Inflammatory macrophage (primary cell): ENCODE measurements around the gene ERBB2.
"Not testable (repeated sequence)": the region's sequence is repeated elsewhere in the genome, so short reads cannot be mapped to it uniquely, and the experiment has no call there.

ENCODE experiments used
- DNase-seq, 2 donors: peaks; one replicate each; pipeline ENCODE4 v3.0.0-alpha.2; 2020 to 2022

ERBB2 gene

DNA sequence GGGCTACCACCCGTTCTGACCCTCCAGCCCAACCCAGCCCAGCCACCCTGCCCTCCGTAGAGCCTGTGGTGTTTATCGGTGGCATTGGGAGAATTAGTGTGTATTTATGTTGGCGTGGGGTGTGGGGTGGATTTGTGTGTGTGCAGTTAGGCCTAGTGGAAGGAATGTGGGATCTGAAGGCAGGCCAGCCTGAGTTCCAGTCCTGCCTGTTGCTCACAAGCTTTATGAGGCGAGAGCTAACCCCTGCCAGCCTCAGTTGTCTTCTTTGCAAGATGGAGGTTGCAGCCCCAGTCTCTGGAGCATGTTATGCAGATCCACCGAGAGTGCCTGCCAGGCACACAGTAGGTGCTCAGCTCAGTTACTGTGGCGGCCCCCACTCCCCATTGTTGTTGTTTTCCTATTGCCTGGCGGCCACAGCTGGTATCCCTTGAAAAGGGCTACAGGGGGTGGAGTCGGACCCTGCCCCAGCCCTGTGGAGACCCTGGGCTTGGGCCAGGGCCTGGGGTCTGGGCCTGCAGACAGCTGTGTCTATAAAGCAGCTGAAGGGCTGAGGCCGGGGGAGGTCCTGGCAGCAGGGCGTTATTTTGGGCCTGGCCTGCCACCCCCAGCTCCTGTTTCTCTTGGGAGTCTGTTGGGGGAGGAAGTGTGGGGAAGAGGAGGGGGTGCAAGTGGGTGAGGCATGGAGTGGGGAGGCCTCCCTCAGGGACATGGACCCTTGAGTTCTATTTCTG, 5.1 kb downstream of the ERBB2 start:
- no peak for DNase-seq

DNA sequence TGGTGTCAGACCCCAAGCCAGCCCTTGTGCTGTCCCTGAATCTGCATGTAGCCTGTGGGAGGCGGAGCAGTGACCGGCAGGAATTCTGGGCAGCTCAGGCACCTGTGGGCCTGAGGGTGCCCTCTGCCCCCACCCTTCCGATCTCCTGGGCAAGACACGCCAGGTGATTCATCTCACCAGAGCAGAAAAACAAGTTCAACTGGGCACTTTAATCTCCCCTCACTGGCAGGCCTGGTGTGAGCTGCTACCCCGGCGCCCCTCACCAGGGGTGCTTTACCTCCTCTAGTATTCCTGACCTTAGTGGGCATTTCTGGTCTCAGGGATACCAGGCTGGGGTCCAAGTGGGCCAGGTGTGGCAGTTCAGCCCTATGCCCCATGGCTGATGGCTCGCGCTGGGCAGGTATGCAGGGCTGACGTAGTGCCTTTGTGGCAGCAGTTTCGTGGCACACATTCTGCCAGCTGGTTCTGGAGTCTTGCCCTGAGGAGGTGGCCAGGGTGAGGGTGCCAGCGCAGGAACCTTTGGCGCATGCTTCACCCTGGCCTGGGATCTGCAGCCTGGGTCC, 6.0 kb downstream of the ERBB2 start:
- no peak for DNase-seq

DNA sequence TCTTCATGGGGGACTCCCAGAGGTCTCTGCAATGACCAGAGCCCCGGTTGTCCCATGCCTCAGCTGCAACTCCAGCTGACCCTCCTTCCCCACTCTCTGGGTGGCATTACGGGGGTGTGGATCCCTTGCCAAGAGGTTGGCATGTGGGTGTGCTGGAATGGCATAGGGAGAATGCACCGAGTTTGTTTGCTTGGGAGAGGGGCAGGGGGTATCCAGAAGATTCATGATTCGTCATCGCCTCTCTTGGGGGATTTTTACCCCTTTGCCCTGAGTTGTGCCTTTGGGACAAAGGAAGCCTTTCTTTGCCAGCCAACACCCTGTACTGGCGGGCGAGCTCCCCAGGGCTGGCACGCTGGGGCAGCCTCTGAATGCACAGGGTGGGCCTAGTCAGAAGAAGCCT, 6.5 kb downstream of the ERBB2 start:
- no peak for DNase-seq

DNA sequence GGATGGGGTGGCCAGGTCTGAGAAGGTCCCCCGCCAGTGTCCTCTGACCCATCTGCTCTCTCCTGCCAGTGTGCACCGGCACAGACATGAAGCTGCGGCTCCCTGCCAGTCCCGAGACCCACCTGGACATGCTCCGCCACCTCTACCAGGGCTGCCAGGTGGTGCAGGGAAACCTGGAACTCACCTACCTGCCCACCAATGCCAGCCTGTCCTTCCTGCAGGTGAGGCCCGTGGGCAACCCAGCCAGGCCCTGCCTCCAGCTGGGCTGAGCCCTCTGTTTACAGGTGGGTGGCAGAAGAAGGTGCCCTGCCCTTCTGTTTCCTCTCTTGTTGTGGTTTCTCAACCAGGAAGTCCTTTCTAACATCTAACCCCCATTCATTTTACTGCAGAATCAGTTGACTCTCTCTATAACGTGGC, 7.1 kb downstream of the ERBB2 start:
- DNase-seq, result no peak

DNA sequence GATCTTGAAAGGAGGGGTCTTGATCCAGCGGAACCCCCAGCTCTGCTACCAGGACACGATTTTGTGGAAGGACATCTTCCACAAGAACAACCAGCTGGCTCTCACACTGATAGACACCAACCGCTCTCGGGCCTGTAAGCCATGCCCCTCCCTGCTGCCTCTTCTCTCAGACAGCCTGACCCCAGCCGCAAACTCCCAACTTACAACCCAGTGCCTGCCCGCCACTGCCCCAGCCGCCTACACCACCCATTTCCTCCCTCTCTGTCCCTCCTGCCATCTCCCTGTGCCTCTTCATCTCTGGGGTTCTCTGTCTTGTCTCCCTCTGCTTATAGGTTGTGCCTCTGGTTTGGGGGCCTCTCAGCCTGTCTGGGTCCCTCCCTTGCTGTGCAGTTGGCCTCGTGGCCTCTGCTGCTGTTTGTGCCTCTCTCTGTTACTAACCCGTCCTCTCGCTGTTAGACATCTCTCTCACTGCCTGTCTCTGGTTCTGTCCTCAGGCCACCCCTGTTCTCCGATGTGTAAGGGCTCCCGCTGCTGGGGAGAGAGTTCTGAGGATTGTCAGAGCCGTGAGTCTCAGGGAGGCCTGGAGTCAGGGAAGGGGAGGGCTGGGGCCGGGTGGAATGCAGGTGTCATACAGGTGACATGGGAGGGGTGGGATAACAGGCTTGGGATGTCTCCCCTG, 9.6 kb downstream of the ERBB2 start:
- no peak for DNase-seq

DNA sequence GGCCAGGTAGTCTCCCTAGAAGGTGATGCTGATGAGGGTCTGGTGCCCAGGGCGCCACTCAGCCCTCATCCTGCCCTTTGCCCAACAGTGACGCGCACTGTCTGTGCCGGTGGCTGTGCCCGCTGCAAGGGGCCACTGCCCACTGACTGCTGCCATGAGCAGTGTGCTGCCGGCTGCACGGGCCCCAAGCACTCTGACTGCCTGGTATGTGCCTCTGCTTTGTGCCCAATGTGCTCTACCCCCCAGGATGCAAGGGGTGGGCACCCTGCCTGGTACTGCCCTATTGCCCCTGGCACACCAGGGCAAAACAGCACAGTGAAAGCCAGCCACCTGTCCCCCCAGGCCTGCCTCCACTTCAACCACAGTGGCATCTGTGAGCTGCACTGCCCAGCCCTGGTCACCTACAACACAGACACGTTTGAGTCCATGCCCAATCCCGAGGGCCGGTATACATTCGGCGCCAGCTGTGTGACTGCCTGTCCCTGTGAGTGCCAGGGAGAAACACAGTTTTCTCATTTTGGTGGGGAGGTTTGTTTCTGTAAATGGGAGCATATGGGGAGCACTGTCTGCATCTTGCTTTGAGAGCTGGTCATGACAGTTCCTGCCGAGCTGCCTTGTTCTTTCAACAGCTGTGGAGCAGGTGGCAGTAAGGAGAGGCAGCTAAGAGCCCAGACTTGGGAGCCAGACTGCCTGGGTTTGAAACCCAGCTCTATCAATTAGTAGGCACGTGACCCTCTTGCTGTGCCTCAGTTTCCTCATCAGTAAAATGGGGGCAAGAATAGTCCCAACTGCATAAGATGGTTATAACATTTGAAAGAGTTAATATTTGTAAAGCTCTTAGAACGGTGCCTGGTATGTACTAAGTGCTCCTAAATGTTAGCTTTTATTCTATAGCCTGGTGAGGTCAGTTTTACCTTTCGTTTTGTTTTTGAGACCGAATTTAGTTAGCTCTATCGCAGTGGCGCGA, 10.4 kb downstream of the ERBB2 start:
- no peak for DNase-seq

DNA sequence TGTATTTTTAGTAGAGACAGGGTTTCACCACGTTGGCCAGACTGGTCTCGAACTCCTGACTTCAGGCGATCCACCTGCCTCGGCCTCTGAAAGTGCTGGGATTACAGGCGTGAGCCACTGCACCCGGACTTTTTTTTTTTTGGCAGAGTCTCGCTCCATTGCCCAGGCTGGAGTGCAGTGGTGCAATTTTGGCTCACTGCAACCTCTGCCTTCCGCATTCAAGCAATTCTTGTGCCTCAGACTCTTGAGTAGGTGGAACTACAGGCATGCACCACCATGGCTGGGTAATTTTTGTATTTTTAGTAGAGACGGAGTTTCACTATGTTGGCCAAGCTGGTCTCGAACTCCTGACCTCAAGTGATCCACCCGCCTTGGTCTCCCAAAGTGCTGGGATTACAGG, 11.2 kb downstream of the ERBB2 start:
- not testable (repeated sequence) for DNase-seq

DNA sequence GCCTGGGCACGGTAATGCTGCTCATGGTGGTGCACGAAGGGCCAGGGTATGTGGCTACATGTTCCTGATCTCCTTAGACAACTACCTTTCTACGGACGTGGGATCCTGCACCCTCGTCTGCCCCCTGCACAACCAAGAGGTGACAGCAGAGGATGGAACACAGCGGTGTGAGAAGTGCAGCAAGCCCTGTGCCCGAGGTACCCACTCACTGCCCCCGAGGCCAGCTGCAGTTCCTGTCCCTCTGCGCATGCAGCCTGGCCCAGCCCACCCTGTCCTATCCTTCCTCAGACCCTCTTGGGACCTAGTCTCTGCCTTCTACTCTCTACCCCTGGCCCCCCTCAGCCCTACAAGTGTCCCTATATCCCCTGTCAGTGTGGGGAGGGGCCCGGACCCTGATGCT, 12.0 kb downstream of the ERBB2 start:
- DNase-seq, result no peak

DNA sequence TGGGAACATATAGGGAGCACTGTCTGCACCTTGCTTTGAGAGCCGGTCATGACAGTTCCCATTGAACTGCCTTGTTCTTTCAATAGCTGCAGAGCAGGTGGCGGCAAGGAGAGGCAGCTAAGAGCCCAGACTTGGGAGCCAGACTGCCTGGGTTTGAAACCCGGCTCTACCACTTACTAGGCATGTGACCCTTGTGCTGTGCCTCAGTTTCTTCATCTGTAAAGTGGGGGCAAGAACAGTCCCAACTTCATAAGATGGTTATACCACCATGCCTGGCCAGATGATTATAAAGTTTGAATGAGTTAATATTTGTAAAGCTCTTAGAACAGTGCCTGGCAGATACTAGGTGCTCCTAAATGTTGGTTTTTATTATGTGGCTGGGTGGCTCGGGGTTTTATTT, 14.4 kb downstream of the ERBB2 start:
- DNase-seq, result no peak

DNA sequence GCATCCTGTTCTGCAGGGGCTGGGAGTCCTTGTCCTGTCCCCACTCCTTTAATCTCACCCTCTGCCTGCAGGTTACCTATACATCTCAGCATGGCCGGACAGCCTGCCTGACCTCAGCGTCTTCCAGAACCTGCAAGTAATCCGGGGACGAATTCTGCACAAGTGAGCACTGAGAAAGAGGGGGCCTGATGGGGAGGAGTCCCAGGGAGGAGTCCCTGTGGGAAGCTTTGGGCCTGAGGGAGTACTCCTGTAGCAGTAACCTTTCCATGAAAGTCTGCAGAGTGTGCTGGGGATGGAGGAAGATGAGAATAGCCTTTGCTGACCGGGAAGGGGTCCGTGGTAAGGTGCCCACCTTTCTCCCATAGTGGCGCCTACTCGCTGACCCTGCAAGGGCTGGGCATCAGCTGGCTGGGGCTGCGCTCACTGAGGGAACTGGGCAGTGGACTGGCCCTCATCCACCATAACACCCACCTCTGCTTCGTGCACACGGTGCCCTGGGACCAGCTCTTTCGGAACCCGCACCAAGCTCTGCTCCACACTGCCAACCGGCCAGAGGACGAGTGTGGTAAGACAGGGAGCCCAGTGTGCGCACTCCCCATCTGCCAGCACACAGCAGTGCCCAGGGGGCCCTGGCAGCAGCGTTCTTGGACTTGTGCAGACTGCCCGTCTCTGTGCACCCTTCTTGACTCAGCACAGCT, 15.7 kb downstream of the ERBB2 start:
- no peak for DNase-seq

DNA sequence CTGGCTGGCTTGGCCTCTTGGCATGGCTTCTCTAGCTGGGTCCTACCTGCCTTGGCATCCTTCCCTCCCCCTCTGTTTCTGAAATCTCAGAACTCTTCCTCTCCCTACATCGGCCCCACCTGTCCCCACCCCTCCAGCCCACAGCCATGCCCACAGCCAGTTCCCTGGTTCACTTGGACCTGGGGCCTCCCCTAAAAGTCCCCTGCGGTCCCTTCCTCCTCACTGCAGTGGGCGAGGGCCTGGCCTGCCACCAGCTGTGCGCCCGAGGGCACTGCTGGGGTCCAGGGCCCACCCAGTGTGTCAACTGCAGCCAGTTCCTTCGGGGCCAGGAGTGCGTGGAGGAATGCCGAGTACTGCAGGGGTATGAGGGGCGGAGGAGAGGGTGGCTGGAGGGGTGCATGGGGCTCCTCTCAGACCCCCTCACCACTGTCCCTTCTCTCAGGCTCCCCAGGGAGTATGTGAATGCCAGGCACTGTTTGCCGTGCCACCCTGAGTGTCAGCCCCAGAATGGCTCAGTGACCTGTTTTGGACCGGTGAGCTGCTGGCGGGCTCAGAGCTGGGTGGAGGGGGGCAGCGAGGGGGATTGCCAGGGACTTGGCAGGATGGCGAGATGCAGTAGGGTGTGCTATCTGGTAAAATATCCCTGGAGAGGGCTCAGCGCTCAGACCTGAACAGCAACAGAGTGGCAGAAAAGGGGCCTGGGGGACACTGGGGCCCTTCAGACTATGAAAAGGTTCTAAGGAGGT, 16.4 kb downstream of the ERBB2 start:
- DNase-seq, result no peak

DNA sequence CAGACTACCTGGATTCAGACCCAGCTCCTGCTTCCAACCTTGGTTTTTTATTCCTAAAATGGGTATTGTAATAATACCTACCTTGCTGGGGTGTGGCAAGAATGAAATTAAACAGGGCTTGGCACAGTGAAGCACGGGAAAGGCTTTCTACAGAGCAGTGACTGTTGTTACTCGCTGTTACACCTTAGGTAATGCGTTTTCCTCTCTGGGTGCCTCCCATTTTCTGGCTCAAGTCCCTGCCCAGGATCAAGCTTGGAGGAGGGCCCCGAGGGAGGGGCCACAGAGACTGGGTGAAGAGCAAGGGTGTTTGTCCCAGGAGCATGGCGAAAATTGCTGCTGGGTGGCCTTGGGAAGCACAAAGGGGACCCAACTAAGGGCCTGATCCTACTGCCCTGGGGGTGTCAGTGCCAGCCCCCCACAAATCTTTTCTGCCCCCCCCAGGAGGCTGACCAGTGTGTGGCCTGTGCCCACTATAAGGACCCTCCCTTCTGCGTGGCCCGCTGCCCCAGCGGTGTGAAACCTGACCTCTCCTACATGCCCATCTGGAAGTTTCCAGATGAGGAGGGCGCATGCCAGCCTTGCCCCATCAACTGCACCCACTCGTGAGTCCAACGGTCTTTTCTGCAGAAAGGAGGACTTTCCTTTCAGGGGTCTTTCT, 17.1 kb downstream of the ERBB2 start:
- DNase-seq, result no peak

DNA sequence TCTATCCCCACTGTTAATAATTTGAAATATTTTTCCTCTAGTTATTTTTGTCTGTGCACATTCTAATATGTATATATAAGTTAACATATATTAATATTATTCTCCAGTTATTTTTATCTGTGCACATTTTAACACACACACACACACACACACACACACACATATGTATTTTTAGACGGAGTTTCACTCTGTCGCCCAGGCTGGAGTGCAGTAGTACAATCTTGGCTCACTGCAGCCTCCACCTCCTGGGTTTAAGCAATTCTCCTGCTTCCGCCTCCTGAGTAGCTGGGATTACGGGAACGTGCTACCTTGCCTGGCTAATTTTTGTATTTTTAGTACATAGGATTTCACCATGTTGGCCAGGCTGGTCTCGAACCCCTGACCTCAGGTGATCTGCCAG, 17.8 kb downstream of the ERBB2 start:
- DNase-seq, result no peak

DNA sequence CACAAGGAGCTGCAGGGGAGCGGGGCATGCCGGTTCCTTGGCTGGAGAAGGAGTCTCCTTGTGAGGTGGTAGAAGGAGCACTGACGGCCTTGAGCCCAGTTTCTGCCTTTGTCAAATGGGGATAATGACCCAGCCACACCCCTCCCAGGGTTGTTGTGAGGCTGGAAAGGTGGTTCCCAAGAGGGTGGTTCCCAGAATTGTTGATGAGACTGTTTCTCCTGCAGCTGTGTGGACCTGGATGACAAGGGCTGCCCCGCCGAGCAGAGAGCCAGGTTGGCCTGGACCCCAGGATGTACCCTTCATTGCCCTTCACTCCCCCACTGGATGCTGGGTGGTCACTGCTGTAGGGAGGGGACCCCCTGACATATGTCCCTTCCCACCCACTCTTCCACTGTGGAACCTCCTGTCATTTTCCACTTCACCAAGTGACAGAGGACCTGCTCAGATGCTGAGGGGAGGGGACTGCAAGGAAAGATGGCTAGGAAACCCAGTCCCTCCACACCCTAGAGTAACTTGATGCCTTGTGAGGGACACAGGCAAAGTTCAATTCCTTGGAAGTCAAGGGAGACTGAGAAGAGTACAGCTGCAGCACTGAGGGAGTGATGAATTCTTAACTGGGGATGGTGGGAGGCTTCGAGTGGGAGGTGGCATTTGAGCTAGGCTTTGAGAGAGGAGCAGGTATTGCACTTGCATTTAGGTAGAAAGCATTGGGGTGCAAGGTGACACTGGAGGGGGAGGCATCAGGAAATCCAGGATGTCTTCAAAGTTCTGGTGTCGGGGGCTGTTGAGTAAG, 19.9 kb downstream of the ERBB2 start:
- DNase-seq, result no peak

DNA sequence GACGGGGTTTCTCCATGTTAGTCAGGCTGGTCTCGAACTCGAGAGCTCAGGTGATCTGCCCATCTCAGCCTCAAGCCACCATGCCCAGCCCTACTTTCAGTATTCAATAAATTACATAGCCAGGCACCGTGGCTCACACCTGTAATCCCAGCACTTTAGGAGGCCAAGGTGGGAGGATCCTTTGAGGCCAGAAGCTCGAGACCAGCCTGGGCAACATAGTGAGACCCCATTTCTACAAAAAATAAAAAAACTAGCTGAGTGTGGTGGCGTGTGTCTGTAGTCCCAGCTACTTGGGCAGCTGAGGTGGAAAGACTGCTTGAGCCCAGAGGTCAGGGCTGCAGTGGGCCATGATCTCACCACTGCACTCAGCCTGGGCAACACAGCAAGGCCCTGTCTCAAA, 22.2 kb downstream of the ERBB2 start:
- no peak for DNase-seq

DNA sequence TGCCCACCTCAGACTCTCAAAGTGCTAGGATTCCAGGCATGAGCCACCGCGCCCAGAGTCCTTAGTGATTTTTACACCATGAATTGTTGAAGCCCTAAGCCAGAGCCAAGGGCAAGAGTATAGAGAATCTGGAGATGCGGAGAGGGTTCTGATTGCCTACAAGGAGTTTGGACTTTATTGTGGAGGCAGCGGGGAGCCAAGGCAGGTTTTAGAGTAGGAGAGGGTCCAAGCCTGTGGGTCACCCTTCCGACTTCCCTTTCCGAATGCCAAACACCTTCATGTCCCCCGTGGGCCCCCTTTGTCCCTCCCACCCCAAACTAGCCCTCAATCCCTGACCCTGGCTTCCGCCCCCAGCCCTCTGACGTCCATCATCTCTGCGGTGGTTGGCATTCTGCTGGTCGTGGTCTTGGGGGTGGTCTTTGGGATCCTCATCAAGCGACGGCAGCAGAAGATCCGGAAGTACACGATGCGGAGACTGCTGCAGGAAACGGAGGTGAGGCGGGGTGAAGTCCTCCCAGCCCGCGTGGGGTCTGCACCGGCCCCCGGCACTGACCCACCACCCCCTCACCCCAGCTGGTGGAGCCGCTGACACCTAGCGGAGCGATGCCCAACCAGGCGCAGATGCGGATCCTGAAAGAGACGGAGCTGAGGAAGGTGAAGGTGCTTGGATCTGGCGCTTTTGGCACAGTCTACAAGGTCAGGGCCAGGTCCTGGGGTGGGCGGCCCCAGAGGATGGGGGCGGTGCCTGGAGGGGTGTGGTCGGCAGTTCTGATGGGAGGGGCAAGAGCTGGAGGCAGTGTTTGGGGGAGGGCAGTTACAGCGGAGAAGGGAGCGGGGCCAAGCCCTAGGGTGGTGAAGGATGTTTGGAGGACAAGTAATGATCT, 23.3 kb downstream of the ERBB2 start:
- no peak for DNase-seq

DNA sequence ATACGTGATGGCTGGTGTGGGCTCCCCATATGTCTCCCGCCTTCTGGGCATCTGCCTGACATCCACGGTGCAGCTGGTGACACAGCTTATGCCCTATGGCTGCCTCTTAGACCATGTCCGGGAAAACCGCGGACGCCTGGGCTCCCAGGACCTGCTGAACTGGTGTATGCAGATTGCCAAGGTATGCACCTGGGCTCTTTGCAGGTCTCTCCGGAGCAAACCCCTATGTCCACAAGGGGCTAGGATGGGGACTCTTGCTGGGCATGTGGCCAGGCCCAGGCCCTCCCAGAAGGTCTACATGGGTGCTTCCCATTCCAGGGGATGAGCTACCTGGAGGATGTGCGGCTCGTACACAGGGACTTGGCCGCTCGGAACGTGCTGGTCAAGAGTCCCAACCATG, 24.9 kb downstream of the ERBB2 start:
- no peak for DNase-seq

DNA sequence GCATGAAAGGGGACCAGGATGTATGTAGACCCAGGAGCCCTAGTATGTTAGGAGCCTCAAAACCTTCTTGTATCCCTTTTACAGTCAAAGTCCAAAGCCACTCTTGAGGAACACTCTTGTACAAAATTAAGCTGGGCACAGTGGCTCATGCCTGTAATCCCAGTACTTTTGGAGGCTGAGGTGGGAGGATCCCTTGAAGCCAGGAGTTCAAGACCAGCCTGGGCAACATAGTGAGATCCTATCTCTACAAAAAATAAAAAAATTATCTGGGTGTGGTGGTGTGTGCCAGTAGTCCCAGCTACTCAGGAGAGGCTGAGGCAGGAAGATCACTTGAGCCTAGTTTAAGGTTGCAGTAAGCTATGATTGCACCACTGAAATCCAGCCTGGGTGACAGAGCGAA, 26.1 kb downstream of the ERBB2 start:
- not testable (repeated sequence) for DNase-seq

DNA sequence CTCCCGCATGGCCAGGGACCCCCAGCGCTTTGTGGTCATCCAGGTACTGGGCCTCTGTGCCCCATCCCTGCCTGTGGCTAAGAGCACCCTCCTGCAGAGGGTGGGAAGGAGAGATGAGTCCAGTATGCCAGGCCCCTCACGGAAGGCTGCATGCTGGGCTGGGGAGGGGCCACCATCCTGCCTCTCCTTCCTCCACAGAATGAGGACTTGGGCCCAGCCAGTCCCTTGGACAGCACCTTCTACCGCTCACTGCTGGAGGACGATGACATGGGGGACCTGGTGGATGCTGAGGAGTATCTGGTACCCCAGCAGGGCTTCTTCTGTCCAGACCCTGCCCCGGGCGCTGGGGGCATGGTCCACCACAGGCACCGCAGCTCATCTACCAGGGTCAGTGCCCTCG, 26.8 kb downstream of the ERBB2 start:
- no peak for DNase-seq
